Peyer's patch (tissue), 4 donors: ENCODE data around the gene FOXL2NB. TPM values are rescaled to one million over a fixed set of nuclear protein-coding genes. Genes with fewer than 3 reads are reported as not detected.

ENCODE experiments used
- DNase-seq, 3 donors: peaks; one replicate each; pipeline ENCODE4 v3.0.0-alpha.2; 2017 to 2019
- H3K27ac ChIP-seq, 4 donors: fragments of 200-600 bp; sonication (generic); one replicate each; pipeline ENCODE4 v1.5.1; 2016 to 2019
- H3K27me3 ChIP-seq, 2 donors: fragments of 200-600 bp; sonication (generic); one replicate each; pipeline ENCODE4 v1.5.1; 2019
- H3K36me3 ChIP-seq, 3 donors: fragments of 200-600 bp; sonication (generic); one replicate each; pipeline ENCODE4 v1.5.1; 2016 to 2019
- H3K4me1 ChIP-seq, 4 donors: fragments of 200-600 bp; sonication (generic); one replicate each; pipeline ENCODE4 v1.5.1; 2016 to 2019
- H3K4me3 ChIP-seq, 4 donors: fragments of 200-600 bp; sonication (generic); 1 replicate in 3 of 4; 2 replicates in 1 of 4; pipeline ENCODE4 v1.5.1; 2016 to 2019; ENCODE audit warnings: mild to moderate bottlenecking in 1 of 4
- H3K9me3 ChIP-seq, 4 donors: fragments of 200-600 bp; sonication (generic); one replicate each; pipeline ENCODE4 v1.5.1; 2016 to 2019; ENCODE audit warnings: mild to moderate bottlenecking in 1 of 4
- POLR2A ChIP-seq, 2 donors: fragments of 450-650 bp; IDR thresholded peaks; one replicate each; pipeline ENCODE4 v1.5.1; 2017; ENCODE audit warnings: antibody characterized with exemption in 2 of 2, mild to moderate bottlenecking in 2 of 2, moderate library complexity in 2 of 2
- total RNA-seq, 4 donors: library from RNA; depleted of rRNA; stranded (reverse); fragments of >200 nt; gene quantifications; one replicate each; pipeline ENCODE4 v1.1.0, GENCODE V29; 2016
- TF ChIP-seq, protein P1 (sequence below), 6 experiments: fragments of 450-650 bp in 4 of 6; fragments of 200-600 bp in 2 of 6; sonication (generic) in 1 of 6; IDR thresholded peaks; one replicate each; pipeline ENCODE4 v1.5.1; 2017 to 2019; ENCODE audit warnings: antibody characterized with exemption in 6 of 6, mild to moderate bottlenecking in 3 of 6, moderate library complexity in 1 of 6

FOXL2NB gene
- total RNA-seq, 4 donors from 2014 or later: not detected

DNA sequence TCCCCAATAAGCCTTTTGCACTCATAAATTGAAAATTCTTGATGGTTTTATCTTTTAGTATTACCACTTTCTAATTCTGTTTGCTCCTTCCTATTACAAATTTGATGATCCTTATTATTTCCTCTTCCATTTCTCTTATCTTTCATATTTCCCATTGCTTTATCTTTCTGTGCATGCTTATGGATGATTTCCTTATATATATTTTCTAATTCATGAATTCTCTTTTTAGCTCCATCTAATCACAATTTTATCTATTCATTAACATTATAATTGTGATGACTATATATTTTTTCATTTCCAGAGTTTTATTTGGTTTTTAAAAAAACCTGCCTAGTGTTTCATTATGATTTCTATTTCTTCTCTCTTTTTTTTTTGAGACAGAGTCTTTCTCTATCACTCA lies 17.9 kb downstream of the FOXL2NB start:
- no peak for DNase-seq
- peaks cover 0 to 5% (median 0%) of the 10 kb centered on the region in 4 donors for H3K9me3 ChIP-seq
- no peak overlapping the region for H3K27ac ChIP-seq
- no peak overlapping the region for H3K4me3 ChIP-seq
- TF ChIP-seq POLR2A (IDR thresholded peaks at IDR 0.05): no peak
- TF ChIP-seq, protein P1, sequence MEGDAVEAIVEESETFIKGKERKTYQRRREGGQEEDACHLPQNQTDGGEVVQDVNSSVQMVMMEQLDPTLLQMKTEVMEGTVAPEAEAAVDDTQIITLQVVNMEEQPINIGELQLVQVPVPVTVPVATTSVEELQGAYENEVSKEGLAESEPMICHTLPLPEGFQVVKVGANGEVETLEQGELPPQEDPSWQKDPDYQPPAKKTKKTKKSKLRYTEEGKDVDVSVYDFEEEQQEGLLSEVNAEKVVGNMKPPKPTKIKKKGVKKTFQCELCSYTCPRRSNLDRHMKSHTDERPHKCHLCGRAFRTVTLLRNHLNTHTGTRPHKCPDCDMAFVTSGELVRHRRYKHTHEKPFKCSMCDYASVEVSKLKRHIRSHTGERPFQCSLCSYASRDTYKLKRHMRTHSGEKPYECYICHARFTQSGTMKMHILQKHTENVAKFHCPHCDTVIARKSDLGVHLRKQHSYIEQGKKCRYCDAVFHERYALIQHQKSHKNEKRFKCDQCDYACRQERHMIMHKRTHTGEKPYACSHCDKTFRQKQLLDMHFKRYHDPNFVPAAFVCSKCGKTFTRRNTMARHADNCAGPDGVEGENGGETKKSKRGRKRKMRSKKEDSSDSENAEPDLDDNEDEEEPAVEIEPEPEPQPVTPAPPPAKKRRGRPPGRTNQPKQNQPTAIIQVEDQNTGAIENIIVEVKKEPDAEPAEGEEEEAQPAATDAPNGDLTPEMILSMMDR (IDR thresholded peaks at IDR 0.05): no peak
- H3K27me3 ChIP-seq: peaks cover 0 to 10% of the 10 kb centered on the region in 2 donors
- no peaks in the 10 kb centered on the region for H3K36me3 ChIP-seq
- peaks cover 0 to 5% (median 0%) of the 10 kb centered on the region in 4 donors for H3K4me1 ChIP-seq

DNA sequence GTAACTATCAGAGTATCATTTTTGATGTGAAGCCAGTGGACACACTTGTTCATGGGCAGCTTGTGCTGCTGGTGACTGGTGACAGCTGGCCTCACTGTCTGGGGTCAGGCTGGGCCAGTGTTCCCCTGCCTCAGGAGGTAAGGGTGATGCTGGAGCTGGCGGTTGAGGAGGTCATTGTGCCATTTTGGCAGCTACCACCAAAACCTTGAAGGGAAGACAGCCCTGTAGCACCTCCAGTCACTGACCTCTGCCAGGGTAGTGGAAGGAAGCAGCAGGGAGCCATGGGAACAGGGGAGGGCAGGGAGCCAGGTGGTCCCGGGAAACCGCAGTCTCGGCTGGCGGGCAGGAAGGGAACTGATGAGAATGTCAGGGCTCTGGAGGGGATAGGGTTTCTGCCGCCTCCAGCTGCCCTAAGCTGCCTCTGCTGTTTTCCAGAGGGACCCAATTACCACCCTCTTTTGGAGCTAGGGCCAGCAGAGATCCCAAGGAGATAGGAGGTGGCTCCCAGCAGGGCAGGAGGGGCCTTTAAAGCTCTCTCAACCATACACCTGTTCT lies 24.8 kb downstream of the FOXL2NB start:
- no peak for TF ChIP-seq POLR2A (IDR thresholded peaks at IDR 0.05)
- TF ChIP-seq, protein P1 (IDR thresholded peaks at IDR 0.05): no peak
- H3K27ac ChIP-seq: no peak overlapping the region
- no peak overlapping the region for H3K4me3 ChIP-seq
- no peak for DNase-seq
- H3K36me3 ChIP-seq: no peaks in the 10 kb centered on the region
- no peaks in the 10 kb centered on the region for H3K9me3 ChIP-seq
- H3K4me1 ChIP-seq: no peaks in the 10 kb centered on the region
- H3K27me3 ChIP-seq: no peaks in the 10 kb centered on the region

DNA sequence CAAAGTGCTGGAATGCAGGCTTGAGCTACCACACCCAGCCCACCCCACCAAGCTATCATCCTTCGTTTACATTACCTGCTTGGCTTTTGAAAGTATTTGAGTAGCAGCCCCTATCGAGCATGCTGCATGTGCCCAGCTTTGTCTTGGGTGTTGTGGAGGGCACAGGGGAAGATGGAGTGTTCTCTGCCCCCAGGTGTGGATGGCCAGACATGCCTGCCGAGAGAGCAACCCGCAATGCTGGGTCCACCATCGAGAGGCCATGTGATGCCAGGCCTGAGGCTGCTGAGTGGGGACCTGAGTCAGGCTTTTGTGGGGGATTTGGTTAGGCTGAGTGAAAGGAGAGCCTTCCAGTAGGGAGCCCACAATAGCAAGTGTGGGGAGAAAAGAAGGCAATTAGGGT lies 25.9 kb downstream of the FOXL2NB start:
- H3K9me3 ChIP-seq: no peaks in the 10 kb centered on the region
- no peak overlapping the region for H3K4me3 ChIP-seq
- H3K27me3 ChIP-seq: no peaks in the 10 kb centered on the region
- no peak for DNase-seq
- no peak overlapping the region for H3K27ac ChIP-seq
- H3K4me1 ChIP-seq: no peaks in the 10 kb centered on the region
- TF ChIP-seq, protein P1 (IDR thresholded peaks at IDR 0.05): no peak
- TF ChIP-seq POLR2A (IDR thresholded peaks at IDR 0.05): no peak
- H3K36me3 ChIP-seq: no peaks in the 10 kb centered on the region

DNA sequence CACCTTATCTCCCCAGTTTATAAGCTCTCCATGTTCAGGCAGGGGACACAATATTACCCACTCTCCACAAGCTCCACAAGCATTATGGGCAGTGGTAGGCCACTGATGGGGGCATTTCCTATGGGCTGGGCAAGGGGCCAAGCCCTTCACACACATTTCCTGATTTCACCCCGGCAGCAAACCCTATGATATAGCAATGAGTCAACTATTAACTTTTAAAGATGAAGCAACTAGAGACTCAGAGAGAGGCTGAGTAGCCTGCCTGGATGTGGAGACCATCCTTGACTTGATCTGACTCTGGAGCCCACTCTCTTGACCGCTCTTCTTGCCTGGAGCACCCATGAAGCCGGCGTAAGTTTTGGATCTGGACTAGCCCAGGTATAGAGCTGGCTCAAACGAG lies 27.4 kb downstream of the FOXL2NB start:
- Histone ChIP-seq H3K27ac (no peak overlapping the region), H3K4me1 (no peaks in the 10 kb centered on the region), H3K9me3 (no peaks in the 10 kb centered on the region), H3K36me3 (no peaks in the 10 kb centered on the region), H3K27me3 (no peaks in the 10 kb centered on the region), H3K4me3 (no peak overlapping the region)
- TF ChIP-seq POLR2A (IDR thresholded peaks at IDR 0.05): no peak
- TF ChIP-seq, protein P1 (IDR thresholded peaks at IDR 0.05): no peak
- no peak for DNase-seq

DNA sequence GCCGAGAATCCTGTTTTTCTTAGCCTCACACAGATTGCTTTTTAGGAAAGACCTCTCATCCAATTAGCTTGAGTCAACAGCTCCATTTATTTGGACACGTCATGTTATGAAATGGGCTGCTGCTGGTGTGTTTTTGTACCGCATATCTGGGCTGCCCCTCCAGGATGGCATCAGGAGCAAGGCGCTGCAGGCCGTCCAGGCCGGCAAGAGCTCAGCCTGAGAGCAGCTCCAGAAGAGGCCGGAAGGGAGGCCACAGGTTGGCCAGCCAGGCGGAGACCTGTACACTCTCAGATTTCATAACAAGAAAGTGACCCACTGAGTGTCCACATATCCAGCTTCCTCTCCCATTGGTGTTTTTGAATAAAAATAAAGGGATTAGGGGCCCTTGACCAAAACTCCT lies 28.3 kb downstream of the FOXL2NB start:
- TF ChIP-seq POLR2A (IDR thresholded peaks at IDR 0.05): no peak
- TF ChIP-seq, protein P1 (IDR thresholded peaks at IDR 0.05): no peak
- Histone ChIP-seq H3K27ac (no peak overlapping the region), H3K27me3 (no peaks in the 10 kb centered on the region), H3K4me3 (no peak overlapping the region), H3K4me1 (no peaks in the 10 kb centered on the region), H3K9me3 (no peaks in the 10 kb centered on the region), H3K36me3 (no peaks in the 10 kb centered on the region)
- no peak for DNase-seq

DNA sequence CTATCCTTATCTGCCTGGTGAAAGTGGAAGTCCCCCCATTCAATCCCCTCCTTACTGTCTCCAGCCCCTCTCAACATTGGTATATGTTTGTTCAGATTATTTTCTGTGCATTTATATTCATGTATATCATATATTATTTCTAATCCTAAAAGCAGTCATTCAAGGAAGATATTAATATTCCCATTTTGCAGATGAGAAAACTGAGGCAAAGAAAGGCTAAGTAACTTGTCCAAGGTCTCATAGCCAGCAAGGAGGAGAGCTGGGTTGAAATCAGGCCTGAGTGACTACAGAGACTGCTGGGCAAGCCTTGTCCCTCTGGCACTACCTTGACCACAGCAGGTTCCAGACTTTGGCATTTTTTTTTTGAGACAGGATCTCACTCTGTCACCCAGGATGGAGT lies 29.0 kb downstream of the FOXL2NB start:
- Histone ChIP-seq H3K36me3 (no peaks in the 10 kb centered on the region), H3K27me3 (no peaks in the 10 kb centered on the region), H3K9me3 (no peaks in the 10 kb centered on the region), H3K27ac (no peak overlapping the region), H3K4me1 (no peaks in the 10 kb centered on the region), H3K4me3 (no peak overlapping the region)
- no peak for DNase-seq
- TF ChIP-seq, protein P1 (IDR thresholded peaks at IDR 0.05): no peak
- no peak for TF ChIP-seq POLR2A (IDR thresholded peaks at IDR 0.05)
